ENCODE data around the gene C10orf105. TPM values are rescaled to one million over a fixed set of nuclear protein-coding genes. Genes with fewer than 3 reads are reported as not detected.

The C10orf105 gene
- total RNA-seq, 5 donors from 2014 or later (not counting 1 experiment from before 2014, with no cell fraction given) = 0.15 to 0.45 (median 0.16) TPM

- H3K27me3 ChIP-seq (replicated peaks in 1 of 2; ENCODE audit: control insufficient read depth in 2 of 2, extremely low read depth in 1 of 2, insufficient read depth in 2 of 2, low read length in 1 of 2) = no peaks in the 10 kb centered on the region
- Mint-ChIP-seq H3K4me1 (peaks cover 49 to 71% (median 55%) of the 10 kb centered on the region in 3 donors), H3K27ac (peak overlapping the region; percentile 58 to 84), H3K36me3 (no peaks in the 10 kb centered on the region), H3K27me3 (no peaks in the 10 kb centered on the region), H3K9me3 (no peaks in the 10 kb centered on the region), H3K4me3 (peak overlapping the region in 1 of 3 donors; percentile 2)
- ChIA-PET POLR2A (interaction anchor here in 1 of 2 donors (0.5 kb wide), 1 partner anchor 10 kb away, joined by 3 read pairs; no protein-coding TSS in a partner anchor), CTCF (interaction anchor here in 1 of 2 donors (0.5 to 0.7 kb wide), 2 partner anchors 37 to 337 kb away, joined by 3 to 4 read pairs; no protein-coding TSS in a partner anchor)
- peaks cover 26 to 77% of the 10 kb centered on the region in 2 experiments for H3K4me1 ChIP-seq (ENCODE audit: control insufficient read depth in 1 of 2, extremely low read depth in 1 of 2, insufficient read depth in 2 of 2, low read length in 2 of 2)
- no peak for DNase-seq
- no peak for ATAC-seq (replicated peaks in 1 of 4)
- H3K27ac ChIP-seq (ENCODE audit: low read length) = no peak overlapping the region
- WGBS (ENCODE audit: insufficient coverage) = no CpG with 5 or more reads among the region's 1 CpG
- no peaks in the 10 kb centered on the region for H3K9me3 ChIP-seq
- H3K36me3 ChIP-seq (ENCODE audit: control insufficient read depth in 2 of 2, extremely low read depth in 1 of 2, insufficient read depth in 1 of 2, low read length in 1 of 2) = no peaks in the 10 kb centered on the region
- H3K4me3 ChIP-seq (ENCODE audit: control insufficient read depth in 1 of 2, extremely low read depth in 1 of 2, low read length in 1 of 2) = no peak overlapping the region
These were observed 3.3 kb upstream of the C10orf105 start for GRCh38 chr10:71722849-71723248.

GRCh38 chr10:71721313-71721712, 1.7 kb upstream of the C10orf105 start:
- Mint-ChIP-seq H3K9me3 (no peaks in the 10 kb centered on the region), H3K27me3 (no peaks in the 10 kb centered on the region), H3K4me3 (no peak overlapping the region), H3K27ac (peak overlapping the region in 1 of 2 donors; percentile 30), H3K36me3 (no peaks in the 10 kb centered on the region), H3K4me1 (peaks cover 35 to 64% (median 50%) of the 10 kb centered on the region in 3 donors)
- Histone ChIP-seq H3K27me3 (replicated peaks in 1 of 2; ENCODE audit: control insufficient read depth in 2 of 2, extremely low read depth in 1 of 2, insufficient read depth in 2 of 2, low read length in 1 of 2) (no peaks in the 10 kb centered on the region), H3K36me3 (ENCODE audit: control insufficient read depth in 2 of 2, extremely low read depth in 1 of 2, insufficient read depth in 1 of 2, low read length in 1 of 2) (no peaks in the 10 kb centered on the region), H3K27ac (ENCODE audit: low read length) (no peak overlapping the region), H3K4me1 (ENCODE audit: control insufficient read depth in 1 of 2, extremely low read depth in 1 of 2, insufficient read depth in 2 of 2, low read length in 2 of 2) (peaks cover 13 to 75% of the 10 kb centered on the region in 2 experiments), H3K4me3 (ENCODE audit: control insufficient read depth in 1 of 2, extremely low read depth in 1 of 2, low read length in 1 of 2) (no peak overlapping the region), H3K9me3 (no peaks in the 10 kb centered on the region)
- 87% methylated on average over 6 of the region's 6 CpGs for WGBS (ENCODE audit: insufficient coverage)
- POLR2A ChIA-PET = no interaction called here
- DNase-seq (no peak), ATAC-seq (replicated peaks in 1 of 4) (no peak)
- CTCF ChIA-PET = interaction anchor here (0.6 to 0.9 kb wide), 2 partner anchors 13 to 175 kb away, joined by 3 read pairs; no protein-coding TSS in a partner anchor

DNA sequence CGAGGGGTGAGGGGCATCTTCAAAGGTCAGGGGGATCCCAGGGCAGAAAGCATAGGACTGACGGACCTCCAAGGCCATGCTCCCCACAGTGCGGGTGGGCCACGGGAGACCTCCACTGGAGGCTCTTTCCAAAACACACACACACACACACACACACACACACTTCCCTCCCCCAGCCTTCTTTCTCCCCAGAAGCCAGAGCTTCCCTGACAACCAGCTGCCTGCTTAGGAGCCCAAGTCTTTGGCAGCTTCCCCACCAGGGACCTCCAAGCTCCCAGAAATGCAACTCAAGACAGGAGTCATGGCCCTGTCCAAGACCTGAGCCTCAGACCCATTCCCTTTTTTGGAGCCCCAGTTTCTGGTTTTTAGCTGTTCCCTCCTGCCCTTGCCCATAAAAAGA, 710 bp upstream of the C10orf105 start:
- Mint-ChIP-seq H3K4me1 (peaks cover 35 to 64% (median 48%) of the 10 kb centered on the region in 3 donors), H3K4me3 (no peak overlapping the region), H3K27ac (no peak overlapping the region), H3K9me3 (no peaks in the 10 kb centered on the region), H3K27me3 (no peaks in the 10 kb centered on the region), H3K36me3 (no peaks in the 10 kb centered on the region)
- POLR2A ChIA-PET = interaction anchor here in 1 of 2 donors (0.7 kb wide), 1 partner anchor 50 kb away, joined by 5 read pairs; no protein-coding TSS in a partner anchor
- DNase-seq = no peak
- Histone ChIP-seq H3K9me3 (no peaks in the 10 kb centered on the region), H3K4me1 (ENCODE audit: control insufficient read depth in 1 of 2, extremely low read depth in 1 of 2, insufficient read depth in 2 of 2, low read length in 2 of 2) (peaks cover 11 to 75% of the 10 kb centered on the region in 2 experiments), H3K27me3 (replicated peaks in 1 of 2; ENCODE audit: control insufficient read depth in 2 of 2, extremely low read depth in 1 of 2, insufficient read depth in 2 of 2, low read length in 1 of 2) (no peaks in the 10 kb centered on the region), H3K4me3 (ENCODE audit: control insufficient read depth in 1 of 2, extremely low read depth in 1 of 2, low read length in 1 of 2) (no peak overlapping the region), H3K36me3 (ENCODE audit: control insufficient read depth in 2 of 2, extremely low read depth in 1 of 2, insufficient read depth in 1 of 2, low read length in 1 of 2) (no peaks in the 10 kb centered on the region), H3K27ac (ENCODE audit: low read length) (no peak overlapping the region)
- 83% methylated on average over 3 of the region's 4 CpGs for WGBS (ENCODE audit: insufficient coverage)
- no peak for ATAC-seq (replicated peaks in 1 of 4)
- CTCF ChIA-PET = interaction anchor here in 1 of 2 donors (1.3 kb wide), 1 partner anchor 53 kb away, joined by 3 read pairs; the partner anchor contains the start of gene VSIR

- H3K4me1 Mint-ChIP-seq = peaks cover 47 to 65% (median 48%) of the 10 kb centered on the region in 3 donors
- WGBS (ENCODE audit: insufficient coverage) = 91% methylated on average over 5 of the region's 7 CpGs
- no peak for ATAC-seq (replicated peaks in 1 of 4)
These were observed 536 bp downstream of the C10orf105 start for GRCh38 chr10:71719042-71719441.

GRCh38 chr10:71718165-71718698, 1.3 kb downstream of the C10orf105 start:
- Mint-ChIP-seq H3K27ac (no peak overlapping the region), H3K4me1 (peaks cover 50 to 66% (median 56%) of the 10 kb centered on the region in 3 donors), H3K27me3 (no peaks in the 10 kb centered on the region), H3K36me3 (no peaks in the 10 kb centered on the region), H3K4me3 (no peak overlapping the region), H3K9me3 (no peaks in the 10 kb centered on the region)
- no peak for ATAC-seq (replicated peaks in 1 of 4)
- Histone ChIP-seq H3K27ac (ENCODE audit: low read length) (no peak overlapping the region), H3K9me3 (no peaks in the 10 kb centered on the region), H3K4me1 (ENCODE audit: control insufficient read depth in 1 of 2, extremely low read depth in 1 of 2, insufficient read depth in 2 of 2, low read length in 2 of 2) (peaks cover 27 to 75% of the 10 kb centered on the region in 2 experiments), H3K27me3 (replicated peaks in 1 of 2; ENCODE audit: control insufficient read depth in 2 of 2, extremely low read depth in 1 of 2, insufficient read depth in 2 of 2, low read length in 1 of 2) (no peaks in the 10 kb centered on the region), H3K4me3 (ENCODE audit: control insufficient read depth in 1 of 2, extremely low read depth in 1 of 2, low read length in 1 of 2) (no peak overlapping the region), H3K36me3 (ENCODE audit: control insufficient read depth in 2 of 2, extremely low read depth in 1 of 2, insufficient read depth in 1 of 2, low read length in 1 of 2) (no peaks in the 10 kb centered on the region)
- CTCF ChIA-PET = interaction anchor here in 1 of 2 donors (1.7 kb wide), 1 partner anchor 10 kb away, joined by 6 read pairs; no protein-coding TSS in a partner anchor
- DNase-seq = no peak
- 95% methylated on average over 4 of the region's 10 CpGs for WGBS (ENCODE audit: insufficient coverage)
- POLR2A ChIA-PET = interaction anchor here in 1 of 2 donors (0.6 kb wide), 1 partner anchor 18 kb away, joined by 6 read pairs; no protein-coding TSS in a partner anchor

More at GRCh38 chr10:71719042-71719441, 536 bp downstream of the C10orf105 start:
- Mint-ChIP-seq H3K27me3 (no peaks in the 10 kb centered on the region), H3K36me3 (no peaks in the 10 kb centered on the region), H3K4me3 (no peak overlapping the region), H3K27ac (no peak overlapping the region), H3K9me3 (no peaks in the 10 kb centered on the region)
- Histone ChIP-seq H3K4me1 (ENCODE audit: control insufficient read depth in 1 of 2, extremely low read depth in 1 of 2, insufficient read depth in 2 of 2, low read length in 2 of 2) (peaks cover 22 to 75% of the 10 kb centered on the region in 2 experiments), H3K36me3 (ENCODE audit: control insufficient read depth in 2 of 2, extremely low read depth in 1 of 2, insufficient read depth in 1 of 2, low read length in 1 of 2) (no peaks in the 10 kb centered on the region), H3K9me3 (no peaks in the 10 kb centered on the region), H3K27ac (ENCODE audit: low read length) (no peak overlapping the region), H3K4me3 (ENCODE audit: control insufficient read depth in 1 of 2, extremely low read depth in 1 of 2, low read length in 1 of 2) (no peak overlapping the region), H3K27me3 (replicated peaks in 1 of 2; ENCODE audit: control insufficient read depth in 2 of 2, extremely low read depth in 1 of 2, insufficient read depth in 2 of 2, low read length in 1 of 2) (no peaks in the 10 kb centered on the region)
- DNase-seq = no peak
- ChIA-PET POLR2A (no interaction called here), CTCF (interaction anchor here in 1 of 2 donors (1.3 kb wide), 1 partner anchor 55 kb away, joined by 3 read pairs; the partner anchor contains the start of gene VSIR)

GRCh38 chr10:71717551-71717951, 2.0 kb downstream of the C10orf105 start:
- peaks cover 33 to 75% of the 10 kb centered on the region in 2 experiments for H3K4me1 ChIP-seq (ENCODE audit: control insufficient read depth in 1 of 2, extremely low read depth in 1 of 2, insufficient read depth in 2 of 2, low read length in 2 of 2)
- H3K4me3 Mint-ChIP-seq = no peak overlapping the region
- no peaks in the 10 kb centered on the region for H3K36me3 ChIP-seq (ENCODE audit: control insufficient read depth in 2 of 2, extremely low read depth in 1 of 2, insufficient read depth in 1 of 2, low read length in 1 of 2)
- no peak overlapping the region for H3K4me3 ChIP-seq (ENCODE audit: control insufficient read depth in 1 of 2, extremely low read depth in 1 of 2, low read length in 1 of 2)
- peaks cover 55 to 66% (median 60%) of the 10 kb centered on the region in 3 donors for H3K4me1 Mint-ChIP-seq
- DNase-seq (no peak), ATAC-seq (replicated peaks in 1 of 4) (no peak)
- no peaks in the 10 kb centered on the region for H3K27me3 Mint-ChIP-seq
- ChIA-PET CTCF (interaction anchor here (0.8 to 1.7 kb wide), 2 partner anchors 8 to 9 kb away, joined by 3 to 6 read pairs; no protein-coding TSS in a partner anchor), POLR2A (no interaction called here)
- WGBS (ENCODE audit: insufficient coverage) = 100% methylated on average over 1 of the region's 2 CpGs
- H3K27ac Mint-ChIP-seq = peak overlapping the region; percentile 59 to 83
- no peaks in the 10 kb centered on the region for H3K36me3 Mint-ChIP-seq
- no peak overlapping the region for H3K27ac ChIP-seq (ENCODE audit: low read length)
- no peaks in the 10 kb centered on the region for H3K27me3 ChIP-seq (replicated peaks in 1 of 2; ENCODE audit: control insufficient read depth in 2 of 2, extremely low read depth in 1 of 2, insufficient read depth in 2 of 2, low read length in 1 of 2)
- no peaks in the 10 kb centered on the region for H3K9me3 Mint-ChIP-seq
- H3K9me3 ChIP-seq = no peaks in the 10 kb centered on the region
